Measurements from ENCODE around the gene MAD2L1BP.
A peak's percentile ranks its signal among the peaks of the same experiment; 100 is the strongest.
"Not testable (repeated sequence)": the region's sequence is repeated elsewhere in the genome, so short reads cannot be mapped to it uniquely, and the experiment has no call there.

MAD2L1BP gene, protein sequence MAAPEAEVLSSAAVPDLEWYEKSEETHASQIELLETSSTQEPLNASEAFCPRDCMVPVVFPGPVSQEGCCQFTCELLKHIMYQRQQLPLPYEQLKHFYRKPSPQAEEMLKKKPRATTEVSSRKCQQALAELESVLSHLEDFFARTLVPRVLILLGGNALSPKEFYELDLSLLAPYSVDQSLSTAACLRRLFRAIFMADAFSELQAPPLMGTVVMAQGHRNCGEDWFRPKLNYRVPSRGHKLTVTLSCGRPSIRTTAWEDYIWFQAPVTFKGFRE

GRCh38 chr6:43635387-43636307 is at the start of gene MAD2L1BP:
Gene MAD2L1BP, plus strand, starts transcription at chr6:43635840. Its CDS starts 36 bp downstream, at chr6:43635876.
- Histone ChIP-seq H3K27ac (ENCODE audit: low read length) (peak within 1 kb of the TSS; percentile 97), H3K4me3 (ENCODE audit: low read depth in 1 of 2, low read length in 2 of 2) (peak within 1 kb of the TSS; percentile 93 to 99), H3K27me3 (ENCODE audit: low read depth, low read length) (no peaks in the 10 kb centered on the region), H3K36me3 (ENCODE audit: control insufficient read depth in 1 of 2, insufficient read depth in 2 of 2, low read length in 2 of 2) (peaks cover 16 to 20% of the 10 kb centered on the region in 2 donors), H3K4me1 (ENCODE audit: control insufficient read depth in 1 of 2, insufficient read depth in 2 of 2, low read length in 2 of 2) (peaks cover 5 to 33% of the 10 kb centered on the region in 2 donors), H3K9me3 (ENCODE audit: control insufficient read depth in 1 of 2, low read length in 2 of 2) (no peaks in the 10 kb centered on the region)

GRCh38 chr6:43588194-43588593 is 47.4 kb upstream of the MAD2L1BP start:
- Histone ChIP-seq H3K4me3 (ENCODE audit: low read depth in 1 of 2, low read length in 2 of 2) (no peak overlapping the region), H3K27ac (ENCODE audit: low read length) (no peak overlapping the region), H3K4me1 (ENCODE audit: control insufficient read depth in 1 of 2, insufficient read depth in 2 of 2, low read length in 2 of 2) (no peaks in the 10 kb centered on the region), H3K9me3 (ENCODE audit: control insufficient read depth in 1 of 2, low read length in 2 of 2) (no peaks in the 10 kb centered on the region), H3K27me3 (ENCODE audit: low read depth, low read length) (no peaks in the 10 kb centered on the region), H3K36me3 (ENCODE audit: control insufficient read depth in 1 of 2, insufficient read depth in 2 of 2, low read length in 2 of 2) (peaks cover 19 to 55% of the 10 kb centered on the region in 2 donors)

DNA sequence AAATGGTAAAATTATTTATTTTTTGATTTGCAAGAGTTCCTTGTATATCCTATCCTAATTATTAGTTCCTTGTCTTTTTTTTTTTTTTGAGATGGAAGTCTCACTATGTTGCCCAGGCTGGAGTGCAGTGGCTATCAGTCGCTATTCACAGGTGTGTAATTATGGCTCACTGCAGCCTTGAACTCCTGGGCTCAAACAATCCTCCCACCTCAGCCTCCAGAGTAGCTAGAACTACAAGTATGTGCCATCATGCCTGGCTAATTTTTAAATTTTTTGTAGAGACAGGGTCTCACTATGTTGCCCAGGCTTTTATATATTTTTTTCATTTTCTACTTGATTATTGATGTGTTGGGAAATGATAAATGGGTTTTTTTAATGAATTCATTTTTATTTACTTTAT is 46.1 kb upstream of the MAD2L1BP start:
- H3K27ac ChIP-seq (ENCODE audit: low read length); H3K4me1 ChIP-seq (ENCODE audit: control insufficient read depth in 1 of 2, insufficient read depth in 2 of 2, low read length in 2 of 2); H3K27me3 ChIP-seq (ENCODE audit: low read depth, low read length); H3K4me3 ChIP-seq (ENCODE audit: low read depth in 1 of 2, low read length in 2 of 2); H3K9me3 ChIP-seq (ENCODE audit: control insufficient read depth in 1 of 2, low read length in 2 of 2): not testable (repeated sequence)
- H3K36me3 ChIP-seq (ENCODE audit: control insufficient read depth in 1 of 2, insufficient read depth in 2 of 2, low read length in 2 of 2): peaks cover 7 to 42% of the 10 kb centered on the region in 2 donors

- Histone ChIP-seq H3K9me3 (ENCODE audit: control insufficient read depth in 1 of 2, low read length in 2 of 2) (no peaks in the 10 kb centered on the region), H3K4me1 (ENCODE audit: control insufficient read depth in 1 of 2, insufficient read depth in 2 of 2, low read length in 2 of 2) (no peaks in the 10 kb centered on the region), H3K36me3 (ENCODE audit: control insufficient read depth in 1 of 2, insufficient read depth in 2 of 2, low read length in 2 of 2) (peaks cover 4 to 23% of the 10 kb centered on the region in 2 donors)
Measured at GRCh38 chr6:43593938-43594337, 41.7 kb upstream of the MAD2L1BP start.

GRCh38 chr6:43600595-43600994 is 35.0 kb upstream of the MAD2L1BP start:
- H3K27me3 ChIP-seq (ENCODE audit: low read depth, low read length): no peaks in the 10 kb centered on the region
- H3K36me3 ChIP-seq (ENCODE audit: control insufficient read depth in 1 of 2, insufficient read depth in 2 of 2, low read length in 2 of 2): peaks cover 29 to 37% of the 10 kb centered on the region in 2 donors
- no peak overlapping the region for H3K27ac ChIP-seq (ENCODE audit: low read length)
- H3K4me3 ChIP-seq (ENCODE audit: low read depth in 1 of 2, low read length in 2 of 2): no peak overlapping the region
- no peaks in the 10 kb centered on the region for H3K4me1 ChIP-seq (ENCODE audit: control insufficient read depth in 1 of 2, insufficient read depth in 2 of 2, low read length in 2 of 2)
- no peaks in the 10 kb centered on the region for H3K9me3 ChIP-seq (ENCODE audit: control insufficient read depth in 1 of 2, low read length in 2 of 2)

More at GRCh38 chr6:43593938-43594337, 41.7 kb upstream of the MAD2L1BP start:
- Histone ChIP-seq H3K27me3 (ENCODE audit: low read depth, low read length) (no peaks in the 10 kb centered on the region), H3K27ac (ENCODE audit: low read length) (no peak overlapping the region), H3K4me3 (ENCODE audit: low read depth in 1 of 2, low read length in 2 of 2) (no peak overlapping the region)

DNA sequence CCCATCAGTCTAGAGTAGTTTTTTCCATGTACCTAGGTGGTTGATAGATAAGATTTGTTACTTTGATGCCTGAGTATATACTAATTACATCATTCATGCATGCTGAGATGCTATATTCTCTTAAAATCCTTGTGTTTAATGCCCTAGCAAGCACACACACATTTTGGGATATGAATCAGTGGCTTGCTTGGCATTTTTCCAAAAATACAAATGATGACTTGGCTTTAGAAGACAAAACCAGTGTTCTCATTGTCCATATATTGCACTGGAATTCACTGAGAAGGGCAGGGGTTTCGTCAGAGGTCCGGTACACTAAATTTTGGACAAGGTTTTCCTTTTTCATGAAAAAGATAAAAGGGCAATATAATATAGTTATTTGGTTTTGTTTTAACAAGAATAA is 31.5 kb upstream of the MAD2L1BP start:
- peaks cover 26 to 29% of the 10 kb centered on the region in 2 donors for H3K36me3 ChIP-seq (ENCODE audit: control insufficient read depth in 1 of 2, insufficient read depth in 2 of 2, low read length in 2 of 2)

DNA sequence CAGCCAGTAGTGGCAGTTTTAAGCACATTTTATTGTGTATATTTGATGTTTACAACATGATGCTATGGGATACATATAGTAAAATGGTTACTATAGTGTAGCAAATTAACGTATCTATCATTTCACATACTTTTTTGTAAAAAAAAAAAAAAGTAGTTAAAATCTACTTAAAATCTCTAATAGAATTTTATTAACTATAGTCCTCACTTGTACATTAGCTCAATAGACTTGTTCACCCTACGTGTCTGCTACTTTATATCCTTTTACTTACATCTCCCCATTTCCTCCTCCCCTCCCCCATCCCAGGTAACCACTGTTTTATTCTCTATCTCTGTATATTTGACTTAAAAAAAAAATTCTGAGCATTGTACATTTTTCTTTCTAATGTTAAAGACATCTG is 29.6 kb upstream of the MAD2L1BP start:
- Histone ChIP-seq H3K4me1 (ENCODE audit: control insufficient read depth in 1 of 2, insufficient read depth in 2 of 2, low read length in 2 of 2) (no peaks in the 10 kb centered on the region), H3K9me3 (ENCODE audit: control insufficient read depth in 1 of 2, low read length in 2 of 2) (no peaks in the 10 kb centered on the region), H3K4me3 (ENCODE audit: low read depth in 1 of 2, low read length in 2 of 2) (no peak overlapping the region), H3K27ac (ENCODE audit: low read length) (no peak overlapping the region), H3K36me3 (ENCODE audit: control insufficient read depth in 1 of 2, insufficient read depth in 2 of 2, low read length in 2 of 2) (peaks cover 36 to 37% of the 10 kb centered on the region in 2 donors), H3K27me3 (ENCODE audit: low read depth, low read length) (no peaks in the 10 kb centered on the region)

More for the DNA sequence above, 31.5 kb upstream of the MAD2L1BP start:
- Histone ChIP-seq H3K27ac (ENCODE audit: low read length) (no peak overlapping the region), H3K4me1 (ENCODE audit: control insufficient read depth in 1 of 2, insufficient read depth in 2 of 2, low read length in 2 of 2) (no peaks in the 10 kb centered on the region), H3K27me3 (ENCODE audit: low read depth, low read length) (no peaks in the 10 kb centered on the region), H3K9me3 (ENCODE audit: control insufficient read depth in 1 of 2, low read length in 2 of 2) (no peaks in the 10 kb centered on the region), H3K4me3 (ENCODE audit: low read depth in 1 of 2, low read length in 2 of 2) (no peak overlapping the region)

DNA sequence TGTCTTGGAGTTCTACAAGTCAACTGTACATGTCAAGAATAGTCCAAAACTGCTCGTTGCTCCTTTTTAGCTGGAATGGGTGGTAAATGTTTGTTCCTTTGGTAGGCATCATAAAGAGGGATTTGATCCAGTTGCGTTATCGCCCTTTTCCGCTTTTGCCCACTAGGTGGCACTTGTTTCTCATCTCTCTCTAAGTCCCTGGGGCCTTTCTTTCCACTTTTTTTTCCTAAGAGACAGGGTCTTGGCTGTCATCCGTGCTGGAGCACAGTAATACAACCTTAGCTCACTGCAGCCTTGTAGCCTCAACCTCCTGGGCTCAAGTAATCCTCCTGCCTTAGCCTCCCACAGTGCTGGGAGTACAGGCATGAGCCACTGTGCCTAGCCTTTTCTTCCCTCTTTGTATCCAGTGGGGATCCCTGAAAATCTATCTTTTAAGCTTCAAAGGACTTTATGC is 27.3 kb upstream of the MAD2L1BP start:
- no peak overlapping the region for H3K4me3 ChIP-seq (ENCODE audit: low read depth in 1 of 2, low read length in 2 of 2)
- H3K9me3 ChIP-seq (ENCODE audit: control insufficient read depth in 1 of 2, low read length in 2 of 2): no peaks in the 10 kb centered on the region
- H3K27me3 ChIP-seq (ENCODE audit: low read depth, low read length): no peaks in the 10 kb centered on the region
- H3K4me1 ChIP-seq (ENCODE audit: control insufficient read depth in 1 of 2, insufficient read depth in 2 of 2, low read length in 2 of 2): no peaks in the 10 kb centered on the region
- peaks cover 36 to 37% of the 10 kb centered on the region in 2 donors for H3K36me3 ChIP-seq (ENCODE audit: control insufficient read depth in 1 of 2, insufficient read depth in 2 of 2, low read length in 2 of 2)
- H3K27ac ChIP-seq (ENCODE audit: low read length): no peak overlapping the region

GRCh38 chr6:43608807-43609206 is 26.8 kb upstream of the MAD2L1BP start:
- no peaks in the 10 kb centered on the region for H3K27me3 ChIP-seq (ENCODE audit: low read depth, low read length)
- no peaks in the 10 kb centered on the region for H3K9me3 ChIP-seq (ENCODE audit: control insufficient read depth in 1 of 2, low read length in 2 of 2)
- no peaks in the 10 kb centered on the region for H3K4me1 ChIP-seq (ENCODE audit: control insufficient read depth in 1 of 2, insufficient read depth in 2 of 2, low read length in 2 of 2)
- H3K4me3 ChIP-seq (ENCODE audit: low read depth in 1 of 2, low read length in 2 of 2): no peak overlapping the region
- H3K36me3 ChIP-seq (ENCODE audit: control insufficient read depth in 1 of 2, insufficient read depth in 2 of 2, low read length in 2 of 2): peaks cover 35 to 37% of the 10 kb centered on the region in 2 donors
- no peak overlapping the region for H3K27ac ChIP-seq (ENCODE audit: low read length)

- no peaks in the 10 kb centered on the region for H3K27me3 ChIP-seq (ENCODE audit: low read depth, low read length)
- peaks cover 35 to 37% of the 10 kb centered on the region in 2 donors for H3K36me3 ChIP-seq (ENCODE audit: control insufficient read depth in 1 of 2, insufficient read depth in 2 of 2, low read length in 2 of 2)
- no peaks in the 10 kb centered on the region for H3K9me3 ChIP-seq (ENCODE audit: control insufficient read depth in 1 of 2, low read length in 2 of 2)
- no peak overlapping the region for H3K4me3 ChIP-seq (ENCODE audit: low read depth in 1 of 2, low read length in 2 of 2)
- no peaks in the 10 kb centered on the region for H3K4me1 ChIP-seq (ENCODE audit: control insufficient read depth in 1 of 2, insufficient read depth in 2 of 2, low read length in 2 of 2)
- H3K27ac ChIP-seq (ENCODE audit: low read length): no peak overlapping the region
Measured at GRCh38 chr6:43609402-43609801, 26.2 kb upstream of the MAD2L1BP start.

GRCh38 chr6:43610431-43610830 is 25.2 kb upstream of the MAD2L1BP start:
- H3K9me3 ChIP-seq (ENCODE audit: control insufficient read depth in 1 of 2, low read length in 2 of 2): no peaks in the 10 kb centered on the region
- H3K27me3 ChIP-seq (ENCODE audit: low read depth, low read length): no peaks in the 10 kb centered on the region
- H3K4me3 ChIP-seq (ENCODE audit: low read depth in 1 of 2, low read length in 2 of 2): no peak overlapping the region
- no peak overlapping the region for H3K27ac ChIP-seq (ENCODE audit: low read length)
- peaks cover 26 to 33% of the 10 kb centered on the region in 2 donors for H3K36me3 ChIP-seq (ENCODE audit: control insufficient read depth in 1 of 2, insufficient read depth in 2 of 2, low read length in 2 of 2)
- no peaks in the 10 kb centered on the region for H3K4me1 ChIP-seq (ENCODE audit: control insufficient read depth in 1 of 2, insufficient read depth in 2 of 2, low read length in 2 of 2)

All from muscle layer of duodenum (tissue), 2 donors.